Stimulated activated CD4-positive, alpha-beta T cell treated with anti-CD3 and anti-CD28 coated beads, Interleukin-4, amount 100 ng/mL, for 1 hour (primary cell): ENCODE results near the gene IRGC.
A peak's percentile ranks its signal among the peaks of the same experiment; 100 is the strongest.
"Not testable (repeated sequence)": the region's sequence is repeated elsewhere in the genome, so short reads cannot be mapped to it uniquely, and the experiment has no call there.

ENCODE experiments used
- DNase-seq: peaks from one replicate; pipeline ENCODE4 v3.0.0-alpha.2; 2020

IRGC gene

DNA sequence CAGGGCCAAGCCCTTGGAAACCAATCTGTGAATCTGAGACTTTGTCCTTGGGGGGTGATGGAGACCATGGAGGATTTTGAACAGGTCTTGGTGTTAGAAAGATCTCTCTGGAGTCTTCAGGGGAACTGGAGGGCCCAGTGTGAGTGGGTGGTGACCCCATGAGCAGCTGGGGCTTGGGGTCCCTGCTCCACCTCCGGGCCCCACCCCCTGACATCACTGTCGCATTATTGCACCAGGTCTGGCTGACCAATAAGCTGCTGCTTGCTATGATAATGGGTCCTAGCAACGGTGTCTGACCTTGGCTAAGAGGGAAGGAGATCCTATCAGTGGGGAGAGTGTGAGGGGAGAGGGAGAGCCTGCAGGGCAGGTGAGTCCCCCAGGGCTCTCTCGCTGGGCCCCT, at the start of gene IRGC:
IRGC (plus strand) TSS at position 301 of the 400 bp plus-strand sequence. CDS start 2,483 bp downstream, outside the sequence.
- DNase-seq = no peak

GRCh38 chr19:43667126-43667875, 48.6 kb upstream of the IRGC start:
- DNase-seq = no peak

- DNase-seq = no peak
Measured at GRCh38 chr19:43667876-43668405, 47.9 kb upstream of the IRGC start.

DNA sequence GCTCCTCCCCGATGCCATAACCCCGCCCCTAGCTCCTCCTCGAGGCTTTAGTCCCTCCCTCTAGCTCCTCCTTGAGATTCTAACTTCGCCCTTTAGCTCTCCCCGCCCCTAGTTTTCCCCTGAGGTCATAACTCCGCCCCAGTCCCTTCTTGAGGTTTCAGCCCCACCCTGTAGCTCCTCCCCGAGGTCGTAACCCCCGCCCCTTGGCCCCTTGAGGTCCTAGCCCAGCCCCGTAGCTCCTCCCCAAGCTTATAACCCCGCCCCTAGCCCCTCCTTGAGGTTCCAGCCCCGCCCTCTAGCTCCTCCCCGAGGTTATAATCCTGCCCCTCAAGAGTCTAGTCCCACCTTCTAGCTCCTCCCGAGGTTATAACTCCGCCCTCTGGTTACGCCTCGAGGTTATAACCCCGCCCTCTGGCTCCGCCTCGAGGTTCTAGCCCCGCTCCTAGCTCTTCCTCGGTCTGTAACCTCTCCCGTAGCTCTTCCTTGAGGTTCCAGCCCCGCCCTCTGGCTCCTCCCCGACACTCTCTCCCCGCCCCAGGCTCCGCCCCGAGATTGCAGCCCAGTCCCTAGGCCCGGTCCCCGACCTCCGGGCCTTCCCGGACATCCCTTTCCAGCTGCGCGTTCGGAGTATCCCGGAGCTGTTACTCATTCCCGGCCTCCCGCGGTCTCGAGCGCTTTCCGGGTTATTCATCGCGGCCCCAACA, 47.3 kb upstream of the IRGC start:
- DNase-seq = peak; percentile 93

DNA sequence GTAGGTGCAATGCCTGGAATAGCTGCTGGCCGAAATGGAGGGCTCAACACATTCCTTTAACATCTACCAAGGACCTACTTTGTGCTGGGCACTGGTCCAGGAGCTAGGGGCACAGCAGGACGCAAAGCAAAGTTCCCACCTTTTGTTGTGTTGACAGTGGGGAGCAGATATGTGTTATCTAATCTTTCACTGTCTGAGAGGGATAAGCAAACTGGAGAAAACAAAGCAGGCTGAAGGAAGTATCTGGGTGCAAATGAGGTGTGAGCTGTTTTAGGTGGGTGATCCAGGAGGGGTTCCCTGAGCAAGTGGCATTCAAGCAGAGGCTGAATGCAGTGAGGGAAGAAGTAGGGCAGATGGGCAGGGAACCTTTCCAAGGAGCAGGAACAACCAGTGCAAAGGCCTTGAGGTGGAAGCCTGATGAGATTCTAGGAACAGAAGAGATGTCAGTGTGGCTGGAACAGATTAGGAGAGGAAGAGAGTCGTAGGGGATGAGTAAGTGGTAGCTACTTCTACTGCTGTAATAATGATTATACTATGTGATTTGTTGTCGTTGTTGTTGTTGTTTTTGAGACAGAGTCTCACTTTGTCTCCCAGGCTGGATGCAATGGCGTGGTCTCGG, 43.7 kb upstream of the IRGC start:
- DNase-seq = no peak

GRCh38 chr19:43673637-43674036, 42.2 kb upstream of the IRGC start:
- DNase-seq = no peak

DNA sequence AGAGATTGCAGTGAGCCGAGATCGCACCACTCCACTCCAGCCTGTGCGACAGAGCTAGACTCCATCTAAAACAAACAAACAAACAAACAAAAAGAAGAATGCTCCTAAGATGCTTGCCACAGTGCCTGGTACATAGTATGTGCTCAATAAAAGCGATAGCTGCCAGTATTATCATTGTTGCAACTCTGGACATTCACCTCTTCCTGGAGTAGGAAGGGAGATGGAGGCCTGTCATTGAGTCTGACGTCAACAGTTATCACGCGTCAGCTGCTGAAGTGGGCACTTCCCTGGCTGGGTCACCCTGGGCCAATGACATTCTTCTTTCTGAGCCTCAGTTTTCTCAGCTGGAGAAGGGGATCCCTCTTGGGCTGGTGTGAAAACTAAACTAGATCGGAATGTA, 41.7 kb upstream of the IRGC start:
- DNase-seq = no peak

DNA sequence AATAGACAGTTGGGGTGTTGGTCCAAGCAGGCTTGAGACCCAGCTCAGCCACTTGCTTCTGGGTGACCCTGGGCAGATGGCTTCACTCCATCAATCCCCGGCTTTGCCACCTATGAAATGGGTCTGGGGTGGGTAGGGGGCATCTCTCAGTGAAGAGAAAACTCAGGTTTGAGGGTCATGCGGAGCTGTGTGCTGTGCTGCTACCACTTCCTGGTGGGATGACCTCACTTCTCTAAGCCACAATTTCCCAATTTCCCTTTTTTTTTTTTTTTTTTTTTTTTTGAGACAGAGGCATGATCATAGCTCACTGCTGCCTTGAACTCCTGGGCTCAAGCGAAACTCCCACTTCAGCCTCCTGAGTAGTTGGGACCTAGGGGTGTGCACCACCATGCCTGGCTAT, 41.3 kb upstream of the IRGC start:
- DNase-seq = no peak

GRCh38 chr19:43675269-43675879, 40.5 kb upstream of the IRGC start:
- DNase-seq = no peak

DNA sequence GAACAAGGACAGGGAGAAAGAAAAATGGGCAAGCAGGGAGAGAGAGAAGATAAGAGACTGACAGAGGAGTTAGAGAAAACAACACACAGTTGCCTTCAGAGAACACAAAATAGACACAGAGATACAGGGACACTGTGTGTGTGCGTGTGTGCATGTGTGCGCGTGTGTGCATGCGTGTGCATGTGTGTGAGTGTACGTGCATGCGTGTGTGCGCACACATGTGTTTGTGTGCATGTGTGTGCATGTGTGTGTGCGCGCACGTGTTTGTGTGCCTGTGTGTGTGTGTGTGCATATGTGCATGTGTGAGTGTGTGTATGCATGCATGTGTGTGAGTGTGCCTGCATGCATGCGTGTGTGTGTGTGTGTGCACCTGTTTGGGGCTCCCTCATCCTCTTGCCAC, 40.0 kb upstream of the IRGC start:
- no peak for DNase-seq

- DNase-seq = no peak
Measured at GRCh38 chr19:43678512-43679261, 37.2 kb upstream of the IRGC start.

- no peak for DNase-seq
Measured at GRCh38 chr19:43681821-43682220, 34.1 kb upstream of the IRGC start.

DNA sequence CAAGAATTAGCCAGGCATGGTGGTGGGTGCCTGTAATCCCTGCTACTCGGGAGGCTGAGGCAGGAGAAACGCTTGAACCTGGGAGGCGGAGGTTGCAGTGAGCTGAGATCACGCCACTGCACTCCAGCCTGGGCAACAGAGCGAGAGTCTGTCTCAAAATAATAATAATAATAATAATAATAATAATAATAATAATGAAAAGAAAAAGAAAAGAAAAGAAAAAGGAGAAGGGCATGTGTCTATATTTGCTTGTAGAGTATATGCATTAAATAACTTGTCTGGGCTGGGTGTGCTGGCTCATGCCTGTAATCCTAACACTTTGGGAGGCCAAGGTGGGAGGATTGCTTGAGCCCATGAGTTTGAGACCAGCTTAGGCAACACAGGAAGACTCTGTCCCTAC, 33.6 kb upstream of the IRGC start:
- not testable (repeated sequence) for DNase-seq

GRCh38 chr19:43682824-43683661, 32.8 kb upstream of the IRGC start:
- DNase-seq = no peak

- no peak for DNase-seq
Measured at GRCh38 chr19:43683905-43684304, 32.0 kb upstream of the IRGC start.

DNA sequence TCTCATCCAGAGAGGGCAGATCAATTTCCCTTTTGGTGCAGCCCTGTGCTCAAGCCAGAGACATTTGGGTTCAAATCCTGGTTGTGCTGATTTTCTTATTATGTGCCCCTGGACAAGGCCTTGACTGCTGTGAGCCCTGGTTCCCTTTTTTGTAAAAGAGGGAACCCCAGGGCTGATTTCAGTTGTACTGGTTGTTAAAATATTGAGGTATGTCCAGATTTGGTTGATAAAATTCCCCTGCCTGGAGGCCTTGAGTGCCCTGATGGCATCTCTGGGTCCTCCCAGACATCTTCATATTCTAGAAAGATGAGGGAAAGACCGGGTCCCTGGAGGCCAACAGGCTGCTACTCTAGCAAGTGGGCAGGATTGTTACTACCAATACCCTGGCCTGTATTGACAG, 31.6 kb upstream of the IRGC start:
- no peak for DNase-seq

- DNase-seq = no peak
Measured at GRCh38 chr19:43687660-43687997, 28.2 kb upstream of the IRGC start.

GRCh38 chr19:43688059-43688701, 27.7 kb upstream of the IRGC start:
- DNase-seq = no peak

DNA sequence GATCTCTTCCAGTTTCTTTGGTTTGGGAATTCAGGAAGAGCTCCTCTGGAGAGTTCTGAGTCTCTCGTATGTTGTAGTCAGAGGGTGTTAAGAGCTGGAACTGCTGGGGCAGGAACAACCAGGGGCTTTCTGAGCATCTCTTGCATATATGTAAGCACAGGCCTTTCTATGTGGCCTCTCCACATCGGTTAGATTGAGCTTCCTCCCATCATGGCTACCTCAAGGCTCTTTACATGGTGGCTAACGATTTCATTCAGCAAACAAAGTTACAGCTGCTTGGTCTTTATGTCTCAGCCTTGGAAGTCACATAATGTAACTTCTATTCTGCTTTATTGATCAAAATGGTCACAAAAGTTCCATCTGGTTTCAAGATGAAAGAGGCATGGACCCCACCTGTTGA, 25.4 kb upstream of the IRGC start:
- DNase-seq = no peak

DNA sequence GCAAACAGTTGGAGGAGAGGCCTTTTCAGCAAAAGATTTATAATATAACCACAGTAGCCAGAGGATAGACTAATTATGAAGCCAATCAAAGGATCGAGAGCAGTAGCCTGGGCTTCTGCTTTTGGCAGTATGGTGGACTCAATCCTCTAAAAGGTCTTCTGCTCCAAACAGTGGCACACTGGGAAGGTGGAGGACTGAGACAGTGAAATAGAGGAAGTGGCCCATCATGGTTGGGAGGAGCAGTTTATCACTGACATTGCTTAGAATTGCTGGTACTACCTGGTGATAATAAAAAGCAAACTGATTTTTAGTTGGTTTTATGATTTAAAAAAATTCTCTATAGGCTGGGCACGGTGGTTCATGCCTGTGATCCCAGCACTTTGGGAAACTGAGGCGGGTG, 25.0 kb upstream of the IRGC start:
- DNase-seq = no peak

GRCh38 chr19:43691755-43692154, 24.1 kb upstream of the IRGC start:
- no peak for DNase-seq
